ENCODE results near the gene PTPRD. TPM values are rescaled to one million over a fixed set of nuclear protein-coding genes. Genes with fewer than 3 reads are reported as not detected.

The PTPRD gene
- total and polyA plus RNA-seq, 2 donors (not counting 1 experiment from before 2014, with no cell fraction given), result not detected

- Histone ChIP-seq H3K9ac (ENCODE audit: low read length) (no peak overlapping the region), H3K27me3 (replicated peaks in 1 of 4; ENCODE audit: control extremely low read depth in 1 of 4, control insufficient read depth in 3 of 4, insufficient read depth in 4 of 4, low read length in 3 of 4) (no peaks in the 10 kb centered on the region), H3K4me1 (ENCODE audit: control insufficient read depth in 2 of 2, insufficient read depth in 2 of 2, low read length in 2 of 2) (no peaks in the 10 kb centered on the region), H3K9me3 (ENCODE audit: control extremely low read depth in 1 of 3, control insufficient read depth in 2 of 3, insufficient read depth in 1 of 3, low read length in 2 of 3) (no peaks in the 10 kb centered on the region), H3K36me3 (replicated peaks in 1 of 2; ENCODE audit: control extremely low read depth in 1 of 2, control insufficient read depth in 1 of 2, extremely low read depth in 1 of 2, insufficient read depth in 2 of 2, low read length in 1 of 2) (no peaks in the 10 kb centered on the region), H3K4me3 (ENCODE audit: control extremely low read depth in 1 of 5, extremely low read depth in 1 of 5, insufficient read depth in 1 of 5, low read depth in 2 of 5, low read length in 4 of 5) (no peak overlapping the region), H3K79me2 (ENCODE audit: control insufficient read depth, insufficient read depth, low read length) (no peaks in the 10 kb centered on the region), H4K20me1 (ENCODE audit: control insufficient read depth, insufficient read depth, low read length, poor library complexity, severe bottlenecking) (no peaks in the 10 kb centered on the region), H3K4me2 (replicated peaks; ENCODE audit: low read depth, low read length, poor library complexity, severe bottlenecking) (no peak overlapping the region), H2AFZ (ENCODE audit: insufficient read depth, low read depth, low read length, poor library complexity, severe bottlenecking) (no peak overlapping the region), H3K27ac (ENCODE audit: low read length in 2 of 2) (no peak overlapping the region)
- DNase-seq, result no peak
- H3K27me3 Mint-ChIP-seq, result no peaks in the 10 kb centered on the region
- ChIA-PET POLR2A (no interaction called here), CTCF (no interaction called here)
- H3K27ac Mint-ChIP-seq, result no peak overlapping the region
- TF ChIP-seq CTCF (IDR thresholded peaks at IDR 0.05), result no peak
- no peak for TF ChIP-seq EZH2 (IDR thresholded peaks at IDR 0.05; ENCODE audit: borderline replicate concordance, insufficient read depth, low read depth, low read length, poor library complexity, severe bottlenecking)
- no peak for ATAC-seq (ENCODE audit: low read depth)
- peaks cover 2% of the 10 kb centered on the region for H3K9me3 Mint-ChIP-seq (ENCODE audit: insufficient read depth)
- peaks cover 8% of the 10 kb centered on the region for H3K4me1 Mint-ChIP-seq
- intact Hi-C loops (cut with micrococcal nuclease), result no loop called here
- no peak overlapping the region for H3K4me3 Mint-ChIP-seq
Measured at GRCh38 chr9:9996259-9996658, 616.5 kb downstream of the PTPRD start.

GRCh38 chr9:9992936-9993335 is 619.9 kb downstream of the PTPRD start:
- ChIA-PET POLR2A (no interaction called here), CTCF (no interaction called here)
- no peaks in the 10 kb centered on the region for H3K4me1 Mint-ChIP-seq
- H4K20me1 ChIP-seq (ENCODE audit: control insufficient read depth, insufficient read depth, low read length, poor library complexity, severe bottlenecking), result no peaks in the 10 kb centered on the region
- no peaks in the 10 kb centered on the region for H3K4me1 ChIP-seq (ENCODE audit: control insufficient read depth in 2 of 2, insufficient read depth in 2 of 2, low read length in 2 of 2)
- no peak for TF ChIP-seq EZH2 (IDR thresholded peaks at IDR 0.05; ENCODE audit: borderline replicate concordance, insufficient read depth, low read depth, low read length, poor library complexity, severe bottlenecking)
- TF ChIP-seq CTCF (IDR thresholded peaks at IDR 0.05), result no peak
- peaks cover 0 to 7% (median 0%) of the 10 kb centered on the region in 3 donors for H3K9me3 ChIP-seq (ENCODE audit: control extremely low read depth in 1 of 3, control insufficient read depth in 2 of 3, insufficient read depth in 1 of 3, low read length in 2 of 3)
- H3K27me3 ChIP-seq (replicated peaks in 1 of 4; ENCODE audit: control extremely low read depth in 1 of 4, control insufficient read depth in 3 of 4, insufficient read depth in 4 of 4, low read length in 3 of 4), result no peaks in the 10 kb centered on the region
- H3K79me2 ChIP-seq (ENCODE audit: control insufficient read depth, insufficient read depth, low read length), result no peaks in the 10 kb centered on the region
- DNase-seq, result no peak
- no peak overlapping the region for H2AFZ ChIP-seq (ENCODE audit: insufficient read depth, low read depth, low read length, poor library complexity, severe bottlenecking)
- no CpG with 5 or more reads among the region's 1 CpG for WGBS (ENCODE audit: insufficient coverage)
- no peak overlapping the region for H3K4me3 ChIP-seq (ENCODE audit: control extremely low read depth in 1 of 5, extremely low read depth in 1 of 5, insufficient read depth in 1 of 5, low read depth in 2 of 5, low read length in 4 of 5)
- peaks cover 2% of the 10 kb centered on the region for H3K9me3 Mint-ChIP-seq (ENCODE audit: insufficient read depth)
- no peak overlapping the region for H3K27ac ChIP-seq (ENCODE audit: low read length in 2 of 2)
- H3K4me3 Mint-ChIP-seq, result no peak overlapping the region
- no peak overlapping the region for H3K27ac Mint-ChIP-seq
- intact Hi-C loops (cut with micrococcal nuclease), result no loop called here
- no peaks in the 10 kb centered on the region for H3K27me3 Mint-ChIP-seq
- no peaks in the 10 kb centered on the region for H3K36me3 ChIP-seq (replicated peaks in 1 of 2; ENCODE audit: control extremely low read depth in 1 of 2, control insufficient read depth in 1 of 2, extremely low read depth in 1 of 2, insufficient read depth in 2 of 2, low read length in 1 of 2)
- H3K9ac ChIP-seq (ENCODE audit: low read length), result no peak overlapping the region
- no peak overlapping the region for H3K4me2 ChIP-seq (replicated peaks; ENCODE audit: low read depth, low read length, poor library complexity, severe bottlenecking)
- no peak for ATAC-seq (ENCODE audit: low read depth)

Measured in B cell (primary cell).